HL-60 (cell line): ENCODE data around the gene CHD2.

ENCODE experiments used
- DNase-seq, 2 experiments: peaks; one replicate each; pipeline ENCODE4 v3.0.0-alpha.2; 2010 to 2020; ENCODE audit warnings: low read depth in 1 of 2, low spot score in 1 of 2
- H3K27ac ChIP-seq: fragments of 250-450 bp; sonication (Bioruptor Pico); replicated peaks from 2 replicates; pipeline ENCODE4 v1.5.1; 2020; ENCODE audit warnings: mild to moderate bottlenecking, moderate library complexity
- H3K27me3 ChIP-seq: fragments of 250-450 bp; sonication (Bioruptor Pico); 2 replicates; pipeline ENCODE4 v1.5.1; 2021; ENCODE audit warnings: mild to moderate bottlenecking, moderate library complexity; ENCODE audit not compliant: insufficient read depth, poor library complexity, severe bottlenecking
- H3K4me3 ChIP-seq: replicated peaks from 2 replicates; pipeline ENCODE4 v1.5.1; 2011; ENCODE audit warnings: mild to moderate bottlenecking, control low read depth, low read length; ENCODE audit not compliant: insufficient read depth
- CTCF ChIP-seq: IDR thresholded peaks from one replicate; pipeline ENCODE4 v1.5.1; 2011; ENCODE audit warnings: low read length, control low read depth, inconsistent platforms; ENCODE audit not compliant: insufficient read depth
- GABPA ChIP-seq: IDR thresholded peaks from 2 replicates; pipeline ENCODE4 v1.6.1; 2012; ENCODE audit warnings: low read depth
- POLR2AphosphoS5 ChIP-seq: IDR thresholded peaks from 2 replicates; pipeline ENCODE4 v1.6.1; 2012; ENCODE audit warnings: low read depth
- REST ChIP-seq: IDR thresholded peaks from 2 replicates; pipeline ENCODE4 v1.6.1; 2012; ENCODE audit warnings: low read depth; ENCODE audit not compliant: insufficient replicate concordance
- SPI1 ChIP-seq: IDR thresholded peaks from 2 replicates; pipeline ENCODE4 v1.6.1; 2012; ENCODE audit warnings: low read depth, mild to moderate bottlenecking, borderline replicate concordance

Gene CHD2

GRCh38 chr15:92901072-92901761 is 1.1 kb downstream of the CHD2 start:
- no peak for DNase-seq

DNA sequence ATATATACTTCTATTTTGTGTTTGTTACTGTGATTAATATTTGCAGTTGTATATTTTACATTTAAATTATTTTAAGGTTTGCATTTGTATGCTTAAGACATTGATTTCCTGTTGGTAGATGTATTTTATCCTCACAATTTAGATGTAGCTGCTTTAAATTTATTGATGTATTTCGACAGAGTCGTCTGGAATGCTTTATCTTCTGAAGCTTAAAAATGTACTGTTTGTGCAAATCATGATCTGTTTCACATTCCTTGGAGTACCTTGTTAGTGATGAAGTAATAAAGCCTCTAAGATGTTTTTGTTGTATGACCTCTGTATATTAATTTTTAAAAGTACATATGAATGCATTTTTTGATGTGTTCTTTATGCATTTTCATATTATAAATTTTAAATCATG is 1.9 kb downstream of the CHD2 start:
- DNase-seq = no peak
- no peaks in the 10 kb centered on the region for H3K27me3 ChIP-seq
- peak overlapping the region; percentile 44 for H3K4me3 ChIP-seq
- H3K27ac ChIP-seq = peak overlapping the region; percentile 99
- no peak for TF ChIP-seq CTCF
- TF ChIP-seq POLR2AphosphoS5 = no peak
- no peak for TF ChIP-seq SPI1
- TF ChIP-seq REST = no peak

More at GRCh38 chr15:92901072-92901761, 1.1 kb downstream of the CHD2 start:
- Histone ChIP-seq H3K27me3 (no peaks in the 10 kb centered on the region), H3K4me3 (peak overlapping the region; percentile 44), H3K27ac (peak overlapping the region; percentile 99)
- TF ChIP-seq REST = no peak
- TF ChIP-seq SPI1 = no peak
- no peak for TF ChIP-seq POLR2AphosphoS5
- TF ChIP-seq CTCF = no peak
- TF ChIP-seq GABPA = no peak

GRCh38 chr15:92902737-92903593 is 2.8 kb downstream of the CHD2 start:
- Histone ChIP-seq H3K27me3 (no peaks in the 10 kb centered on the region), H3K27ac (peak overlapping the region; percentile 99), H3K4me3 (peak overlapping the region; percentile 44)
- TF ChIP-seq GABPA = no peak
- TF ChIP-seq SPI1 = 0 out of 2 replicates have a peak, but pooled peaks have one; percentile 35
- DNase-seq = no peak

- Histone ChIP-seq H3K27me3 (no peaks in the 10 kb centered on the region), H3K4me3 (peak overlapping the region; percentile 44), H3K27ac (peak overlapping the region; percentile 99)
- no peak for DNase-seq
- TF ChIP-seq SPI1 (no peak), REST (no peak), POLR2AphosphoS5 (no peak), GABPA (no peak), CTCF (no peak)
These were observed 3.5 kb downstream of the CHD2 start for GRCh38 chr15:92903631-92903965.
